ENCODE data around the gene CD109. TPM values are rescaled to one million over a fixed set of nuclear protein-coding genes. Genes with fewer than 3 reads are reported as not detected.

Gene CD109
- total and polyA plus RNA-seq, 11 donors, result 1.9 to 30.5 (median 10.7) TPM

- intact Hi-C loops (cut with DNase I), result no loop called here
- no peak for ATAC-seq
- H3K27ac ChIP-seq, result no peak overlapping the region
- DNase-seq, result no peak
- TF ChIP-seq CTCF (IDR thresholded peaks at IDR 0.05), result no peak
- no peak for TF ChIP-seq POLR2A (IDR thresholded peaks at IDR 0.05)
- H3K4me3 ChIP-seq, result no peak overlapping the region
- no peaks in the 10 kb centered on the region for H3K9me3 ChIP-seq
- peaks cover 0 to 14% (median 6%) of the 10 kb centered on the region in 9 donors for H3K36me3 ChIP-seq
- WGBS, 4 donors, result 81 to 94% (median 85%) methylated on average over 4 of the region's 4 CpGs
- no peaks in the 10 kb centered on the region for H3K27me3 ChIP-seq
- peaks cover 0 to 5% (median 0%) of the 10 kb centered on the region in 12 donors for H3K4me1 ChIP-seq
Measured at GRCh38 chr6:73796881-73797280, 100.9 kb downstream of the CD109 start.

GRCh38 chr6:73797861-73798260, 101.9 kb downstream of the CD109 start:
- WGBS, 4 donors, result 91 to 98% (median 96%) methylated on average over 6 of the region's 6 CpGs
- no peak for ATAC-seq
- no peak for TF ChIP-seq POLR2A (IDR thresholded peaks at IDR 0.05)
- TF ChIP-seq CTCF (IDR thresholded peaks at IDR 0.05), result no peak

GRCh38 chr6:73798592-73798991, 102.6 kb downstream of the CD109 start:
- ATAC-seq (peak; percentile 20 to 91 (median 82)), DNase-seq (peak in 2 of 5 donors; percentile 33 to 37)
- Histone ChIP-seq H3K36me3 (peaks cover 0 to under 1% (median 0%) of the 10 kb centered on the region in 9 donors), H3K4me1 (peaks cover 0 to 5% (median 0%) of the 10 kb centered on the region in 12 donors), H3K9me3 (no peaks in the 10 kb centered on the region), H3K27me3 (no peaks in the 10 kb centered on the region), H3K4me3 (no peak overlapping the region), H3K27ac (peak overlapping the region in 3 of 12 donors; percentile 4 to 43 (median 13))
- TF ChIP-seq CTCF (IDR thresholded peaks at IDR 0.05) (peak in 5 of 12 donors; percentile 16 to 27 (median 23)), POLR2A (IDR thresholded peaks at IDR 0.05) (no peak)
- 53 to 57% (median 55%) methylated on average over 2 of the region's 2 CpGs for WGBS, 4 donors
- intact Hi-C loops (cut with DNase I), result no loop called here

More at GRCh38 chr6:73797861-73798260, 101.9 kb downstream of the CD109 start:
- H3K27me3 ChIP-seq, result no peaks in the 10 kb centered on the region
- peak overlapping the region in 2 of 12 donors; percentile 11 to 43 for H3K27ac ChIP-seq
- H3K9me3 ChIP-seq, result no peaks in the 10 kb centered on the region
- H3K4me1 ChIP-seq, result peaks cover 0 to 5% (median 0%) of the 10 kb centered on the region in 12 donors
- H3K36me3 ChIP-seq, result peaks cover 0 to 8% (median 3%) of the 10 kb centered on the region in 9 donors
- H3K4me3 ChIP-seq, result no peak overlapping the region
- no peak for DNase-seq
- intact Hi-C loops (cut with DNase I), result no loop called here

- peaks cover 0 to 5% (median 0%) of the 10 kb centered on the region in 12 donors for H3K4me1 ChIP-seq
- H3K36me3 ChIP-seq, result no peaks in the 10 kb centered on the region
- no peaks in the 10 kb centered on the region for H3K27me3 ChIP-seq
- ATAC-seq (peak in 2 of 4 donors; percentile 28 to 41), DNase-seq (no peak)
- WGBS, 4 donors, result 28 to 41% (median 36%) methylated on average over 1 of the region's 1 CpG
- TF ChIP-seq CTCF (IDR thresholded peaks at IDR 0.05), result no peak
- TF ChIP-seq POLR2A (IDR thresholded peaks at IDR 0.05), result no peak
- no peak overlapping the region for H3K27ac ChIP-seq
- H3K9me3 ChIP-seq, result no peaks in the 10 kb centered on the region
- intact Hi-C loops (cut with DNase I), result no loop called here
- no peak overlapping the region for H3K4me3 ChIP-seq
Measured at GRCh38 chr6:73800997-73801396, 105.0 kb downstream of the CD109 start.
